Keratinocyte (primary cell): Measurements from ENCODE around the gene DIAPH3. TPM values are rescaled to one million over a fixed set of nuclear protein-coding genes. Genes with fewer than 3 reads are reported as not detected.

Experiments
- DNase-seq: peaks from one replicate; pipeline ENCODE4 v3.0.0-alpha.2; 2011; ENCODE audit warnings: low read depth, missing footprints, low spot score
- FAIRE-seq: peaks from 2 replicates; lab custom pipeline; 2011; peaks lifted over from hg19 to GRCh38; lab: Jason Lieb, UNC
- H2AFZ ChIP-seq: 2 replicates; pipeline ENCODE4 v1.6.0; 2012; ENCODE audit warnings: low read length, control low read depth, inconsistent platforms; ENCODE audit not compliant: control insufficient read depth
- H3K27ac ChIP-seq: 2 replicates; pipeline ENCODE4 v1.5.1; 2011; ENCODE audit warnings: low read length; ENCODE audit not compliant: control insufficient read depth, insufficient read depth
- H3K27me3 ChIP-seq: 3 replicates; pipeline ENCODE4 v1.6.0; 2011; ENCODE audit warnings: low read length; ENCODE audit not compliant: control insufficient read depth, insufficient read depth; ENCODE audit errors: extremely low read depth
- H3K36me3 ChIP-seq, 2 experiments: 2 replicates in 1 of 2; 3 replicates in 1 of 2; pipeline ENCODE4 v1.5.1; 2011; ENCODE audit warnings: low read length in 2 of 2, mild to moderate bottlenecking in 1 of 2; ENCODE audit not compliant: control insufficient read depth in 2 of 2, insufficient read depth in 2 of 2; ENCODE audit errors: extremely low read depth in 1 of 2
- H3K4me1 ChIP-seq: 3 replicates; pipeline ENCODE4 v1.5.1; 2011; ENCODE audit warnings: low read length; ENCODE audit not compliant: control insufficient read depth, insufficient read depth; ENCODE audit errors: extremely low read depth
- H3K4me2 ChIP-seq: 3 replicates; pipeline ENCODE4 v1.6.0; 2011; ENCODE audit warnings: low read depth, low read length; ENCODE audit not compliant: control insufficient read depth, insufficient read depth; ENCODE audit errors: extremely low read depth
- H3K4me3 ChIP-seq, 3 experiments: fragments of 200-600 bp in 1 of 3; sonication (generic) in 1 of 3; 2 replicates in 2 of 3; 3 replicates in 1 of 3; pipeline ENCODE4 v1.5.1; 2011 to 2016; ENCODE audit warnings: low read length in 3 of 3, mild to moderate bottlenecking in 3 of 3, control low read depth in 2 of 3, inconsistent platforms in 1 of 3, low read depth in 1 of 3, mixed read lengths in 1 of 3, mixed run types in 1 of 3, moderate library complexity in 1 of 3; ENCODE audit not compliant: control insufficient read depth in 2 of 3, insufficient read depth in 2 of 3; ENCODE audit errors: extremely low read depth in 1 of 3
- H3K79me2 ChIP-seq: 2 replicates; pipeline ENCODE4 v1.6.0; 2012; ENCODE audit warnings: low read length; ENCODE audit not compliant: control insufficient read depth, insufficient read depth
- H3K9ac ChIP-seq: 3 replicates; pipeline ENCODE4 v1.6.0; 2011; ENCODE audit warnings: low read length; ENCODE audit not compliant: control insufficient read depth, insufficient read depth; ENCODE audit errors: extremely low read depth
- H3K9me1 ChIP-seq: 3 replicates; pipeline ENCODE4 v1.6.0; 2011; ENCODE audit warnings: low read length; ENCODE audit not compliant: control insufficient read depth, insufficient read depth; ENCODE audit errors: extremely low read depth
- H3K9me3 ChIP-seq: 2 replicates; pipeline ENCODE4 v1.5.1; 2012; ENCODE audit warnings: low read depth, low read length; ENCODE audit not compliant: control insufficient read depth
- H4K20me1 ChIP-seq: 3 replicates; pipeline ENCODE4 v1.6.0; 2011; ENCODE audit warnings: low read length; ENCODE audit not compliant: control insufficient read depth, insufficient read depth; ENCODE audit errors: extremely low read depth
- EZH2 ChIP-seq: IDR thresholded peaks from one replicate; pipeline ENCODE4 v1.6.1; 2012; ENCODE audit warnings: inconsistent platforms, mild to moderate bottlenecking, low read length, moderate library complexity
- dilution Hi-C: fragments of 300-500 bp; cut with MboI; formaldehyde crosslinking; loops from one replicate; pipeline ENCODE4 v1.7.0; 2020; ENCODE audit warnings: low sequenced_read_pairs; ENCODE audit not compliant: extremely low pct_ligation_motif_present
- polyA plus RNA-seq, 5 experiments: library from polyadenylated mRNA; depleted of rRNA in 3 of 5; stranded (reverse) in 3 of 5; stranded (forward) in 1 of 5; unstranded in 1 of 5; fragments of >200 nt; gene quantifications; 1 replicate in 1 of 5; 2 replicates in 3 of 5; 3 replicates in 1 of 5; pipeline versions ENCODE4 v1.2.1 to v1.2.3, GENCODE V29; 2011 to 2012; ENCODE audit warnings: missing spikeins in 2 of 5, low read depth in 1 of 5, low replicate concordance in 1 of 5
- TF ChIP-seq, protein P1 (sequence below), 3 experiments: IDR thresholded peaks in 1 of 3; conservative IDR thresholded peaks in 1 of 3; optimal IDR thresholded peaks in 1 of 3; 2 replicates in 2 of 3; 3 replicates in 1 of 3; pipeline versions ENCODE3 to v1.5.1; 2011; ENCODE audit warnings: low read length in 3 of 3, mild to moderate bottlenecking in 3 of 3, moderate library complexity in 2 of 3, control low read depth in 1 of 3, inconsistent platforms in 1 of 3; ENCODE audit not compliant: insufficient read depth in 2 of 3; ENCODE audit errors: extremely low read depth in 1 of 3

The DIAPH3 gene
- polyA plus RNA-seq, 1 donor (not counting 4 experiments of a cell fraction or from before 2014, with no cell fraction given) = 9.0 TPM

DNA sequence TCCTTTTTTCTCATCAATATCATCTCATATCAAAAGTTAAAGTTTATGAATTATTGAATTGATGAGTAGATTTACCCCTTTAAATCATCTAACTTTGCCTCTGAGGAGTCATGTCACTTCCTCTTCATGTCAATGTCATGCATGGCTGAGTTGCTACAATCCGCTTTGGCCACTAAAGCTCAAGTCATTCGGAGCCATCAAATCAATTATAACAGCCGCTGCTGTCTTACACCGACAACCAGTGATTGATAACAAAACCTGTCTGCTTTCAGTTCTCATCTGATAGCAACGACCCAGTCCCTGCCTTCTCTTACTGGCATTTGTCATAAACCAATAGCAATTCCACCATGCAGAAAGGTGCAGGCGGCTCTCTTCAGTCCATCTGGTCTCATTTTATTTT is 429.3 kb downstream of the DIAPH3 start:
- no peaks in the 10 kb centered on the region for H3K27me3 ChIP-seq
- FAIRE-seq (no peak), DNase-seq (no peak)
- no peak overlapping the region for H3K4me2 ChIP-seq
- dilution Hi-C loops = no loop called here
- no peaks in the 10 kb centered on the region for H3K36me3 ChIP-seq
- no peak overlapping the region for H3K27ac ChIP-seq
- H2AFZ ChIP-seq = no peak overlapping the region
- H3K9ac ChIP-seq = no peak overlapping the region
- no peaks in the 10 kb centered on the region for H3K9me3 ChIP-seq
- H4K20me1 ChIP-seq = no peaks in the 10 kb centered on the region
- no peak overlapping the region for H3K4me3 ChIP-seq
- H3K4me1 ChIP-seq = no peaks in the 10 kb centered on the region
- H3K79me2 ChIP-seq = no peaks in the 10 kb centered on the region
- no peaks in the 10 kb centered on the region for H3K9me1 ChIP-seq
- TF ChIP-seq EZH2 = no peak
- TF ChIP-seq, protein P1, sequence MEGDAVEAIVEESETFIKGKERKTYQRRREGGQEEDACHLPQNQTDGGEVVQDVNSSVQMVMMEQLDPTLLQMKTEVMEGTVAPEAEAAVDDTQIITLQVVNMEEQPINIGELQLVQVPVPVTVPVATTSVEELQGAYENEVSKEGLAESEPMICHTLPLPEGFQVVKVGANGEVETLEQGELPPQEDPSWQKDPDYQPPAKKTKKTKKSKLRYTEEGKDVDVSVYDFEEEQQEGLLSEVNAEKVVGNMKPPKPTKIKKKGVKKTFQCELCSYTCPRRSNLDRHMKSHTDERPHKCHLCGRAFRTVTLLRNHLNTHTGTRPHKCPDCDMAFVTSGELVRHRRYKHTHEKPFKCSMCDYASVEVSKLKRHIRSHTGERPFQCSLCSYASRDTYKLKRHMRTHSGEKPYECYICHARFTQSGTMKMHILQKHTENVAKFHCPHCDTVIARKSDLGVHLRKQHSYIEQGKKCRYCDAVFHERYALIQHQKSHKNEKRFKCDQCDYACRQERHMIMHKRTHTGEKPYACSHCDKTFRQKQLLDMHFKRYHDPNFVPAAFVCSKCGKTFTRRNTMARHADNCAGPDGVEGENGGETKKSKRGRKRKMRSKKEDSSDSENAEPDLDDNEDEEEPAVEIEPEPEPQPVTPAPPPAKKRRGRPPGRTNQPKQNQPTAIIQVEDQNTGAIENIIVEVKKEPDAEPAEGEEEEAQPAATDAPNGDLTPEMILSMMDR (optimal IDR thresholded peaks at IDR 0.05 in 1 of 3, IDR thresholded peaks at IDR 0.05 in 1 of 3, conservative IDR thresholded peaks at IDR 0.05 in 1 of 3; ENCODE audit: extremely low read depth in 1 of 3, insufficient read depth in 2 of 3, low read length in 3 of 3) = no peak

DNA sequence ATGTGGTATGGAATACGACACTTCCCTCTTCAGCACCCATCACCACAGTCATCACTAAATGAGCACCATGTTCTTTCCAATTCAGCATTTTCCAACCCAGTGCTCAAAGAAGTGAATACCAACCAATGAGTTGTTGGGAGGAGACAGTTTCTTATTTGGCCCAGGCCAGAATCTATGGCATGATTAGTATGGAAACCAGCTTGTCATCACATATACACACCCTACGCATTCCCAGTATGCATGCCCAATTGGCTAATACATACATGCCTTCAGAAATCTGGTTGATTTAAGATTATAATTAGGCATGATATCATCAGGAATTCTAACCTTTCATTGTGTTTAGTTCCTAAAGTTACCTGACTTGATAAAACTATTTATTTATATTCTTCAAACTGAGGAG is 430.0 kb downstream of the DIAPH3 start:
- Histone ChIP-seq H3K4me2 (no peak overlapping the region), H3K9me1 (no peaks in the 10 kb centered on the region), H3K36me3 (no peaks in the 10 kb centered on the region), H4K20me1 (no peaks in the 10 kb centered on the region), H3K9ac (no peak overlapping the region), H3K27ac (no peak overlapping the region), H3K4me3 (no peak overlapping the region), H3K79me2 (no peaks in the 10 kb centered on the region), H3K27me3 (no peaks in the 10 kb centered on the region), H3K4me1 (no peaks in the 10 kb centered on the region), H2AFZ (no peak overlapping the region), H3K9me3 (no peaks in the 10 kb centered on the region)
- FAIRE-seq = no peak
- TF ChIP-seq, protein P1 (optimal IDR thresholded peaks at IDR 0.05 in 1 of 3, IDR thresholded peaks at IDR 0.05 in 1 of 3, conservative IDR thresholded peaks at IDR 0.05 in 1 of 3; ENCODE audit: extremely low read depth in 1 of 3, insufficient read depth in 2 of 3, low read length in 3 of 3) = no peak
- no peak for TF ChIP-seq EZH2
- no peak for DNase-seq
- dilution Hi-C loops = no loop called here
